Mucosa of stomach (tissue), 1 donor: ENCODE measurements around the gene FOXK1.
"Not testable (repeated sequence)": the region's sequence is repeated elsewhere in the genome, so short reads cannot be mapped to it uniquely, and the experiment has no call there.

ENCODE experiments used
- H3K27me3 ChIP-seq: one replicate; pipeline ENCODE4 v1.7.0; 2013; ENCODE audit warnings: mild to moderate bottlenecking, low read length; ENCODE audit not compliant: control insufficient read depth, insufficient read depth
- H3K36me3 ChIP-seq: one replicate; pipeline ENCODE4 v1.7.0; 2013; ENCODE audit warnings: low read length; ENCODE audit not compliant: control insufficient read depth, insufficient read depth
- H3K4me1 ChIP-seq: one replicate; pipeline ENCODE4 v1.7.0; 2013; ENCODE audit warnings: mild to moderate bottlenecking, low read length; ENCODE audit not compliant: control insufficient read depth, insufficient read depth
- H3K4me3 ChIP-seq: one replicate; pipeline ENCODE4 v1.7.0; 2013; ENCODE audit warnings: low read length
- H3K9ac ChIP-seq: one replicate; pipeline ENCODE4 v1.7.0; 2013; ENCODE audit warnings: mild to moderate bottlenecking, low read length, moderate library complexity
- H3K9me3 ChIP-seq: one replicate; pipeline ENCODE4 v1.7.0; 2013; ENCODE audit warnings: mild to moderate bottlenecking, low read length, moderate library complexity; ENCODE audit not compliant: control insufficient read depth
- donor health status: Pancreatic carcinoma.

Gene FOXK1

DNA sequence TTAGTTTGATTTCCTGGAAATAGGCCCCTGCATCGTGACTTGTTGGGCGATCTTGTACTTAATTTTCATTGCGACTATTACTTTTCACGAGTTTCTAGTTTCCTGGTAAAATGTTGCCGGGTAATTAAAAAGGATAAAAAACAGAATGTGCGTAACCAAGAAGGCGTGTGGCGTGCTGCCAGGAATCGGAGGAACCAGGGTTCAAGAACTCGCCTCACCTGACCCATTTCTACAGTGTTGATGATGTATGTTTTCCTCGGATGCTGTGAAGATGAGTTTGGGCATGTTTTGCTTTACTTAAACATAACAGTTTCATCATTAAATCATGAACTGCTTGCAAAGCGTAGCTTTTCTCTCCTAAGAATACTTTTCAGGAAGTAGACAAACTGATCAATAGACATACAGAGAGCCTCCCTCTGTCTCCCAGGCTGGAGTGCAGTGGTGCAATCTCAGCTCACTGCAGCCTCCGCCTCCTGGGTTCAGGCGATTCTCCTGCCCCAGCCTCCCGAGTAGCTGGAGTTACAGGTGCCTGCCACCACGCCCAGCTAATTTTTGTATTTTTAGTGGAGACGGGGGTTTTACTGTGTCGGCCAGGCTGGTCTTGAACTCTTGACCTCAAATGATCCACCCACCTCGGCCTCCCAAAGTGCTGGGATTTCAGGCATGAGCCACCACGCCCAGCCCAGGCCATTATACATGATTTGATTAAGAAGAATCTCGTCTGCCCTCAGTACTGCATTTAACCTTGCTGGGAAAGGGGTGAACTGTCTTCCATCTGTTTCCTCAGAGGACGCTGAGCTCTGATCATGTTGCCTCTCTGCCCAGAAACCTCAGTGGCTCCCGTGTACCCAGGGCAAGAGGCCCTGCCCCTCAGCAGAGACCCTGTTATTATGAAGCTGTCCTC is 9.1 kb downstream of the FOXK1 start:
- Histone ChIP-seq H3K9ac (no peak overlapping the region), H3K4me3 (no peak overlapping the region), H3K27me3 (no peaks in the 10 kb centered on the region), H3K9me3 (no peaks in the 10 kb centered on the region), H3K36me3 (no peaks in the 10 kb centered on the region), H3K4me1 (no peaks in the 10 kb centered on the region)

DNA sequence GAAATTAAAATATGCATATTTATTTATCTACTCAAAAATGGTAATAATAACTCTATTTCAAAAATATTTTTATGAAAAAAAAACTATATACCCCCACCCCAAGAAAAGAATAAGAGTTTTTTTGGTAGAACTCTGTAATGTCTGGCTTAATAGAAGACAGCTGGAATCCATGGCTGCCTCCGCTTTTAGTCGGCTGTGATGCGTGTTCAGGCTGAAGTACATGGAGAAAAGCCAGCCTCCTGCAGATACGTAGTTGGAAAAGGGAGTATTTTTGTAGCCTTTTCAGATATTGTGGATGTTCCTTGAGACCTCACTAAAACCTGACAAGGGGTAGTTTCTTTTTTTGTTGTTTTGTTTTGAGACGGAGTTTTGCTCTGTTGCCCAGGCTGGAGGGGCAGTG is 10.0 kb downstream of the FOXK1 start:
- no peaks in the 10 kb centered on the region for H3K4me1 ChIP-seq
- no peaks in the 10 kb centered on the region for H3K27me3 ChIP-seq
- H3K9ac ChIP-seq = no peak overlapping the region
- no peak overlapping the region for H3K4me3 ChIP-seq
- H3K36me3 ChIP-seq = no peaks in the 10 kb centered on the region
- H3K9me3 ChIP-seq = no peaks in the 10 kb centered on the region

DNA sequence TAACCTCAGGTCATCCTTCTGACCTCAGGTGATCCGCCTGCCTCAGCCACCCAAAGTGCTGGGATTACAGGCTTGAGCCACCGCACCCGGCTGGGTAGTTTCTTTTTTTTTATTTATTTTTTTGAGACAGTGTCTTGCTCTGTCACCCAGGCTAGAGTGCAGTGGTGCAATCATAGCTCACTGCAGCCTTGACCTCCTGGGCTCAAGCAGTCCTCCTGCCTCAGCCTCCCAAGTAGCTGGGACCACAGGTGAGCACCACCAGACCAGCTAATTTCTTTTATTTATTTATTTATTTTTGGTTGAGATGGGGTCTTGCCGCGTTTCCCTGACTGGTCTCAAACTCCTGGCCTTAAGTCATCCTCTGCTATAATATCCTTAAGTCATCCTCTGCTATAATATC is 10.5 kb downstream of the FOXK1 start:
- H3K27me3 ChIP-seq, H3K9ac ChIP-seq, H3K4me3 ChIP-seq, H3K9me3 ChIP-seq, H3K4me1 ChIP-seq, H3K36me3 ChIP-seq: not testable (repeated sequence)

DNA sequence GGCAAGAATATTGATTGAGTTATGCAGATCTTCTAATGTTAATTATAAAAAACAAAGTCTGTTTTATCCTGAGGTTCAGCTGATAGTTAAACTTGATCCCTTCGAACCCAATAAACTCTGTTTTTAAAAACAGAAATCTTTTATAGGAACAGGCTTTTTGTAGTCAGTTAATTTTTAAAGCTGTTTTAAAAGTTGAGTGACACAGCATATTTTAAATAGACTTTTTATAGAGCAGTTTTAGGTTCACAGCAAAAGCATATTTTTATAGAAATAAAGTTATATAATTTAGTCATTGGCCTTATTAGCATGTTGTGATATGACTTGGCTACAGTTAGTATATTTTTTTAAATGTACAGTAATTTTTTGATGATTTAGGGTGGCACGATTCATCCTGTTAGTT is 11.1 kb downstream of the FOXK1 start:
- no peaks in the 10 kb centered on the region for H3K4me1 ChIP-seq
- H3K27me3 ChIP-seq = no peaks in the 10 kb centered on the region

DNA sequence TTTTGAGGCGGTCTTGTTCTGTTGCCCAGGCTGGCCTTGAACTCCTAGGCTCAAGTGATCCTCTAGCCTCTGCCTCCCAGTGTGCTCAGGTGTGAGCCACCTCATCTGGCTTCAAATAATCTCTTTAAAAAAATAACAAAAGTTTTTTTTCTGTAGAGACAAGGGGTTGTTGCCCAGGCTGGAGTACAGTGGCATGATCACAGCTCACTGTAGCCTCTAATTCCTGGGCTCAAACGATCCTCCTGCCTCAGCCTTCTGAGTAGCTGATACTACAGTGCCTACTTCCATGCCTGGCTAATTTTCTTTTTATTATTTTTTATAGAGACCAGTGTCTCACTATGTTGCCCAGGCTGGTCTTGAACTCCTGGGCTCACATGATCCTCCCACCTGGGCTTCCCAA is 11.7 kb downstream of the FOXK1 start:
- no peaks in the 10 kb centered on the region for H3K9me3 ChIP-seq
- no peak overlapping the region for H3K4me3 ChIP-seq
- H3K36me3 ChIP-seq = no peaks in the 10 kb centered on the region
- H3K9ac ChIP-seq = no peak overlapping the region
- no peaks in the 10 kb centered on the region for H3K4me1 ChIP-seq
- no peaks in the 10 kb centered on the region for H3K27me3 ChIP-seq

More for the DNA sequence above, 11.1 kb downstream of the FOXK1 start:
- Histone ChIP-seq H3K9ac (no peak overlapping the region), H3K9me3 (no peaks in the 10 kb centered on the region), H3K4me3 (no peak overlapping the region), H3K36me3 (no peaks in the 10 kb centered on the region)

DNA sequence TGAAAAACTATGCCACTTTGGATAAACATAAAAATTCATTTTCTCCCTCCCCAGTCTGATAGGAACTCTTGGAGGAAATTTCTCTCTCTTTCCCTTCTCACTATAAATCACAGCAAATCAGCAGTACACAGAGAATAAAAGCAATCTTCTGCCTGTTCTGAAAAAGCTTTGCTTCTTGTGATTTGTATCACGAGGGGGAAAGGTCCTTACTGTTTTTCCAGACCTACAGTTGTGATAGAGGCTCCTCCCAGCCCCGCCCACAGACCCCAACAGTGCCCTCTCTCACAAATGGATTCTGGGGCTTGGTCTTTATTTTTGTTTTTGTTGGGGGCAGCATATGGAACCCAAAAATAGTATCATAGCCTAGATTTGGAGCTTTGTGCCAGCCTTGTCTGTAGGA is 12.2 kb downstream of the FOXK1 start:
- Histone ChIP-seq H3K4me1 (no peaks in the 10 kb centered on the region), H3K36me3 (no peaks in the 10 kb centered on the region), H3K9ac (no peak overlapping the region), H3K27me3 (no peaks in the 10 kb centered on the region), H3K4me3 (no peak overlapping the region), H3K9me3 (no peaks in the 10 kb centered on the region)

DNA sequence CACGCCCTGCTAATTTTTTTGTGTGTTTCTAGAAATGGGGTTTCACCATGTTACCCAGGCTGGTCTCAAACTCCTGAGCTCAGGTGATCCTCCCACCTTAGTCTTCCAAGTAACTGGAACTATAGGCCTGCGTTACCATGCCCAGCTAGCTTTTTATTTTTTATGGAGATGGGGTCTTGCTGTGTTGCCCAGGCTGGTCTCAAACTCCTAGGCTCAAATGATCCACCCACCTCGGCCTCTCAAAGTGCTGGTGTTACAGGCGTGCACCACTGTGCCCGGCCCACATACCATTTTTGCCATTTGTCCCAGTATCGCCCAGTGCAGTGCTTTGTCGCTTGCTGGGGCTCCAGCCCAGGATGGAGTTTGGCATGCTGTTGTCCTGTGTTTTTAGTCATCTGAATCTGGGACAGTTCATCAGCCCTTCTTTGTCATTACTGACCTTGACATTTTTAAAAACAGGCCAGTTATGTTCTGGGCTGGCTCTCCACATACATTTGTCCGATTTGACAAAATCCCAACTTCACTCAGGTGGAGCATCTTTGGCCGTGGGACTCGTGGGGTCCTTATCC is 16.7 kb downstream of the FOXK1 start:
- Histone ChIP-seq H3K9ac (no peak overlapping the region), H3K36me3 (no peaks in the 10 kb centered on the region), H3K4me1 (peaks cover 12% of the 10 kb centered on the region), H3K4me3 (no peak overlapping the region), H3K9me3 (no peaks in the 10 kb centered on the region), H3K27me3 (no peaks in the 10 kb centered on the region)

DNA sequence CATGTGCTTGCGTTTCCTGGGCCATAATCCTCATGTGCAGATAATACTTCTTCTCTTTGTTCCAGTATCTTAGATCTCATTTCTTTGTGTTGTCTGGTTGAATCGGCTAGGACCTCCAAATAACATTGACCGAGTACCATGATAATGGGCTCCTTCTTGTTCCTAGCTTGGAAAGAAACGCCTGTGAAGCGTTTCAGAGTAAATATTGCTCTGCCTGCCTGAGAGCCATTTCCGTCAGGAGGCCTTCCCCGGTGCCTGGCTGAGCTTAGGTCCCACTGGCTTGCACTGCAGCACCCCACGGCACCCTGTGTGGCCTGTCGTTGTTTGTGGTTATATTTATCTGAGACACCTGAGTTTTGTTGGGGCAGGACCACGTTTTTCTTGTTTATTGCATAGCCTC is 17.7 kb downstream of the FOXK1 start:
- Histone ChIP-seq H3K9me3 (no peaks in the 10 kb centered on the region), H3K4me3 (no peak overlapping the region), H3K27me3 (no peaks in the 10 kb centered on the region), H3K36me3 (no peaks in the 10 kb centered on the region), H3K4me1 (peaks cover 12% of the 10 kb centered on the region), H3K9ac (no peak overlapping the region)

DNA sequence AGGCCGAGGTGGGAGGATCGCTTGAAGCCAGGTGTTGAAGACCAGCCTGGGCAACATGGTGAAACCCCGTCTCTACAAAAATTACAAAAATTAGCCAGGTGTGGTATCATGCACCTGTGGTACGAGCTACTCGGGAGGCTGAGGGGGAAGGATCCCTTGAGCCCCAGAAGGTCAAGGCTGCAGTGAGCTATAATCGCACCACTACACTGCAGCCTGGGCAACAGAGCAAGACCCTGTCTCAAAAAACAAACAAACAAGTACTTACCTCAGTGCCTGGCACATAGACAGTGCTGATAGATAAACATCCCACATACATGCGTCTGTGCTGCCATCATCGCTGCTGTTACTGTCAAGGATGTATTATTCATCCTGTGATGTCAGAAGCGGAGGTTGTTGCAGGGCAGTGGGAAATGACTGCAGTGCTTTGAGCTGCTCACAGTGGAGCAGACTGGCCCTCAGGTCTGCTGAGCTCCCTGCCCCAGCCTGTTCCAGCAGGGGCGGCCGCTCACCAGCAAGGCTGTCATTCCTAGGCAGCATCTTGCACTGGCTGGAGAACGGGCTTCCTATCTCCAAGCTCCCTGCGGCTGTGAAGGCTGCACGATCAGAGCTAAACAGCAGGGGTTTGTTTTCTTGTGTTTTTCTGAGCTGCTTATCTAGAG is 18.6 kb downstream of the FOXK1 start:
- no peak overlapping the region for H3K9ac ChIP-seq
- no peaks in the 10 kb centered on the region for H3K36me3 ChIP-seq
- peaks cover 12% of the 10 kb centered on the region for H3K4me1 ChIP-seq
- H3K9me3 ChIP-seq = no peaks in the 10 kb centered on the region
- H3K27me3 ChIP-seq = no peaks in the 10 kb centered on the region
- no peak overlapping the region for H3K4me3 ChIP-seq

DNA sequence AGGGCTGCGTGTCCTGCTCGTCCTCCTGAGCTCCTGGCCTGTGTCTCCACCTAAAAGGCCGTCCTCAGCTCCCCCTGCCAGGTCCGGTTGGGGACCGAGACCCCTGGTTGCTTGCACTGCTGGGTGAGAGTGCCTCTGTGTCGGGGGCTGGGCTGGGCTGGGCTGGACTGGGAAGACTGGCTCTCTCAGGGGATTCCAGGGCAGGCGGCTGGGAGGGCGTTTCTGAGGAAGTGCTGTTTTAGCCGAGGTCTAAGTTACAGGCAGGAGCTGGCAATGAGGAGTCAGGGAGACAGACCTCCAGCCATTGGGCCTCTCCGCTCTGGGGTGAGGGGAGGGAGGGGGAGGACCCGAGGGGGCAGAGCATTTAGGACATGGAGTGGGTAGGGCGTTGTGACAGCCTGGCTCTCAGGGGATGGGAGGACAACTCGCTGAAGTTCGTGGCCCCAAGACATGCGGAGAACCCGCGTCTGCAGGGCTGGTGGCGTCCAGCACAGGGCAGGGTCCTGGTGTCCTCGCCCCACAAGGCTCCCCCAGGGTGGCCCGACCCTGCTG is 20.9 kb downstream of the FOXK1 start:
- Histone ChIP-seq H3K9me3 (no peaks in the 10 kb centered on the region), H3K27me3 (no peaks in the 10 kb centered on the region), H3K4me3 (no peak overlapping the region), H3K36me3 (no peaks in the 10 kb centered on the region), H3K9ac (no peak overlapping the region), H3K4me1 (peaks cover 12% of the 10 kb centered on the region)

DNA sequence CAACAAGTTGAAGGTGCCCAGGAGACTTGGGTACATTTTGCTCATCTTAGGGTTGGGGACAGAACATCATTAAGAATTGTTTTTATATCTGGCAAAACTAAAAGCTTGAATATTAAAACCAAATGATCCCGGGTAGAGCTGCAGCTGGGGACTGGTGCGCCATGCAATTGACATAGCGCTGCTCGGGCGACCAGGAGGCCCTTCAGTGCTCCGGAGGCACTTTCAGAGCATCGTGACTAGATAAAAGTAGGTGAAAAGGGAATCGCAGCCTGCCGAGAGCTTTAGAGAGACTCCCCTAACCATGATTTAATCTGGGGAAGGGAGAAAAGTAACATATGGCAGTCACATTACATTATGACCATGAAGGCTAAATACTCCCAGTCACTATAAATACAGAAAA is 21.4 kb downstream of the FOXK1 start:
- no peaks in the 10 kb centered on the region for H3K9me3 ChIP-seq
- H3K4me3 ChIP-seq = no peak overlapping the region
- H3K4me1 ChIP-seq = peaks cover 12% of the 10 kb centered on the region
- H3K36me3 ChIP-seq = no peaks in the 10 kb centered on the region
- no peak overlapping the region for H3K9ac ChIP-seq
- no peaks in the 10 kb centered on the region for H3K27me3 ChIP-seq
